8988T (cell line): ENCODE measurements around the gene UNC5C.

ENCODE experiments used
- DNase-seq: peaks from one replicate; pipeline ENCODE4 v3.0.0; 2011

The UNC5C gene

GRCh38 chr4:95317085-95317793, 231.5 kb downstream of the UNC5C start:
- DNase-seq: no peak

GRCh38 chr4:95314573-95314972, 234.2 kb downstream of the UNC5C start:
- no peak for DNase-seq

GRCh38 chr4:95304898-95305297, 243.9 kb downstream of the UNC5C start:
- no peak for DNase-seq

GRCh38 chr4:95300304-95300703, 248.5 kb downstream of the UNC5C start:
- DNase-seq: no peak

GRCh38 chr4:95296052-95296451, 252.7 kb downstream of the UNC5C start:
- no peak for DNase-seq

- no peak for DNase-seq
Observed at GRCh38 chr4:95295157-95295556, 253.6 kb downstream of the UNC5C start.

- no peak for DNase-seq
Observed at GRCh38 chr4:95294321-95294720, 254.5 kb downstream of the UNC5C start.

- DNase-seq: no peak
Observed at GRCh38 chr4:95293014-95293413, 255.8 kb downstream of the UNC5C start.

- no peak for DNase-seq
Observed at GRCh38 chr4:95290702-95291101, 258.1 kb downstream of the UNC5C start.

GRCh38 chr4:95289028-95289634, 259.6 kb downstream of the UNC5C start:
- no peak for DNase-seq

- DNase-seq: no peak
Observed at GRCh38 chr4:95288552-95288951, 260.2 kb downstream of the UNC5C start.

- no peak for DNase-seq
Observed at GRCh38 chr4:95285797-95286196, 263.0 kb downstream of the UNC5C start.

- no peak for DNase-seq
Observed at GRCh38 chr4:95284655-95285054, 264.1 kb downstream of the UNC5C start.

GRCh38 chr4:95283320-95283719, 265.5 kb downstream of the UNC5C start:
- no peak for DNase-seq

GRCh38 chr4:95272797-95273196, 276.0 kb downstream of the UNC5C start:
- no peak for DNase-seq

GRCh38 chr4:95272036-95272435, 276.7 kb downstream of the UNC5C start:
- no peak for DNase-seq

GRCh38 chr4:95268819-95269565, 279.8 kb downstream of the UNC5C start:
- no peak for DNase-seq

GRCh38 chr4:95267081-95267480, 281.7 kb downstream of the UNC5C start:
- DNase-seq: no peak

GRCh38 chr4:95265814-95266740, 282.7 kb downstream of the UNC5C start:
- DNase-seq: no peak

- DNase-seq: no peak
Observed at GRCh38 chr4:95264843-95265242, 283.9 kb downstream of the UNC5C start.

- DNase-seq: no peak
Observed at GRCh38 chr4:95263960-95264359, 284.8 kb downstream of the UNC5C start.

GRCh38 chr4:95263391-95263790, 285.4 kb downstream of the UNC5C start:
- no peak for DNase-seq
